ENCODE data around the gene IGFBP7. TPM values are rescaled to one million over a fixed set of nuclear protein-coding genes. Genes with fewer than 3 reads are reported as not detected.

The IGFBP7 gene
- total and polyA plus RNA-seq, 4 donors, result 60.5 to 216 (median 205) TPM

DNA sequence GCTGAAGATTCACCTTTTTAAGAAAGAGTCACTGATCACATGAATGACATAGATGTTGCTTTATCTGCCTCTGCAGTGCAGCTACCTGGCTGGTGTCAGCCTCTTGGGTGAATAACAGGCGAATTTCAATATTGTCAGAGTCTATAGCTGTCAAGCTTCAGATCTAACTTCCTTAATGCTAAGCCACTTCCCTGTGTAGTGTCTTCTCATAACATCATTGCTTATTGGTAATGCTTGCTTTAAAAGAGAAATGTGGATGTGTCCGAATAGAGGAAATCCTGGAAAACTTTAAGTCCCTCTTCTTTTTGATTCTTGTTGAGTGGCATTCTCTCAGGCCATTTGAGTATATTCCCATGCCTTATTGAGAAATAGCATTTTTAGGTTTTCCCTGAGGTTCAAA is 7.3 kb upstream of the IGFBP7 start:
- peaks cover 0 to 1% (median 0%) of the 10 kb centered on the region in 4 donors for H3K9me3 ChIP-seq (ENCODE audit: control insufficient read depth in 4 of 4, low read length in 3 of 4)
- peaks cover 0 to 11% (median 0%) of the 10 kb centered on the region in 4 donors for H3K27me3 ChIP-seq (ENCODE audit: control insufficient read depth in 4 of 4, insufficient read depth in 4 of 4, low read length in 3 of 4)
- H3K36me3 ChIP-seq (ENCODE audit: control insufficient read depth in 4 of 4, insufficient read depth in 3 of 4, low read depth in 1 of 4, low read length in 3 of 4), result no peaks in the 10 kb centered on the region
- no peak for DNase-seq (ENCODE audit: low spot score)
- H3K9ac ChIP-seq (ENCODE audit: low read depth in 1 of 2, low read length in 2 of 2), result no peak overlapping the region
- H3K4me3 ChIP-seq (ENCODE audit: low read depth in 1 of 3, low read length in 3 of 3), result no peak overlapping the region
- peaks cover 0 to 2% (median 0%) of the 10 kb centered on the region in 4 donors for H3K4me1 ChIP-seq (ENCODE audit: control insufficient read depth in 4 of 4, insufficient read depth in 4 of 4, low read length in 3 of 4)
- no peak overlapping the region for H3K27ac ChIP-seq (ENCODE audit: low read depth in 1 of 2, low read length in 2 of 2)
- TF ChIP-seq RXRA (IDR thresholded peaks at IDR 0.05) (no peak), TAF1 (conservative IDR thresholded peaks at IDR 0.05) (no peak), ATF3 (IDR thresholded peaks at IDR 0.05) (no peak), YY1 (IDR thresholded peaks at IDR 0.05) (no peak), HNF4G (IDR thresholded peaks at IDR 0.05) (no peak), ZBTB33 (IDR thresholded peaks at IDR 0.05) (no peak), RAD21 (IDR thresholded peaks at IDR 0.05) (no peak), SP1 (IDR thresholded peaks at IDR 0.05) (no peak), HNF4A (conservative IDR thresholded peaks at IDR 0.05) (no peak), EGR1 (IDR thresholded peaks at IDR 0.05; ENCODE audit: low read depth in 2 of 2) (no peak), JUND (IDR thresholded peaks at IDR 0.05) (no peak), FOXA2 (IDR thresholded peaks at IDR 0.05) (no peak), GABPA (IDR thresholded peaks at IDR 0.05 in 1 of 2, conservative IDR thresholded peaks at IDR 0.05 in 1 of 2) (no peak), NR2F2 (IDR thresholded peaks at IDR 0.05) (no peak)
- TF ChIP-seq, protein P1, sequence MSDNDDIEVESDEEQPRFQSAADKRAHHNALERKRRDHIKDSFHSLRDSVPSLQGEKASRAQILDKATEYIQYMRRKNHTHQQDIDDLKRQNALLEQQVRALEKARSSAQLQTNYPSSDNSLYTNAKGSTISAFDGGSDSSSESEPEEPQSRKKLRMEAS (IDR thresholded peaks at IDR 0.05), result no peak
- TF ChIP-seq, protein P2, sequence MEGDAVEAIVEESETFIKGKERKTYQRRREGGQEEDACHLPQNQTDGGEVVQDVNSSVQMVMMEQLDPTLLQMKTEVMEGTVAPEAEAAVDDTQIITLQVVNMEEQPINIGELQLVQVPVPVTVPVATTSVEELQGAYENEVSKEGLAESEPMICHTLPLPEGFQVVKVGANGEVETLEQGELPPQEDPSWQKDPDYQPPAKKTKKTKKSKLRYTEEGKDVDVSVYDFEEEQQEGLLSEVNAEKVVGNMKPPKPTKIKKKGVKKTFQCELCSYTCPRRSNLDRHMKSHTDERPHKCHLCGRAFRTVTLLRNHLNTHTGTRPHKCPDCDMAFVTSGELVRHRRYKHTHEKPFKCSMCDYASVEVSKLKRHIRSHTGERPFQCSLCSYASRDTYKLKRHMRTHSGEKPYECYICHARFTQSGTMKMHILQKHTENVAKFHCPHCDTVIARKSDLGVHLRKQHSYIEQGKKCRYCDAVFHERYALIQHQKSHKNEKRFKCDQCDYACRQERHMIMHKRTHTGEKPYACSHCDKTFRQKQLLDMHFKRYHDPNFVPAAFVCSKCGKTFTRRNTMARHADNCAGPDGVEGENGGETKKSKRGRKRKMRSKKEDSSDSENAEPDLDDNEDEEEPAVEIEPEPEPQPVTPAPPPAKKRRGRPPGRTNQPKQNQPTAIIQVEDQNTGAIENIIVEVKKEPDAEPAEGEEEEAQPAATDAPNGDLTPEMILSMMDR (IDR thresholded peaks at IDR 0.05; ENCODE audit: low read depth, low read length, missing input control), result no peak
- TF ChIP-seq, protein P3, sequence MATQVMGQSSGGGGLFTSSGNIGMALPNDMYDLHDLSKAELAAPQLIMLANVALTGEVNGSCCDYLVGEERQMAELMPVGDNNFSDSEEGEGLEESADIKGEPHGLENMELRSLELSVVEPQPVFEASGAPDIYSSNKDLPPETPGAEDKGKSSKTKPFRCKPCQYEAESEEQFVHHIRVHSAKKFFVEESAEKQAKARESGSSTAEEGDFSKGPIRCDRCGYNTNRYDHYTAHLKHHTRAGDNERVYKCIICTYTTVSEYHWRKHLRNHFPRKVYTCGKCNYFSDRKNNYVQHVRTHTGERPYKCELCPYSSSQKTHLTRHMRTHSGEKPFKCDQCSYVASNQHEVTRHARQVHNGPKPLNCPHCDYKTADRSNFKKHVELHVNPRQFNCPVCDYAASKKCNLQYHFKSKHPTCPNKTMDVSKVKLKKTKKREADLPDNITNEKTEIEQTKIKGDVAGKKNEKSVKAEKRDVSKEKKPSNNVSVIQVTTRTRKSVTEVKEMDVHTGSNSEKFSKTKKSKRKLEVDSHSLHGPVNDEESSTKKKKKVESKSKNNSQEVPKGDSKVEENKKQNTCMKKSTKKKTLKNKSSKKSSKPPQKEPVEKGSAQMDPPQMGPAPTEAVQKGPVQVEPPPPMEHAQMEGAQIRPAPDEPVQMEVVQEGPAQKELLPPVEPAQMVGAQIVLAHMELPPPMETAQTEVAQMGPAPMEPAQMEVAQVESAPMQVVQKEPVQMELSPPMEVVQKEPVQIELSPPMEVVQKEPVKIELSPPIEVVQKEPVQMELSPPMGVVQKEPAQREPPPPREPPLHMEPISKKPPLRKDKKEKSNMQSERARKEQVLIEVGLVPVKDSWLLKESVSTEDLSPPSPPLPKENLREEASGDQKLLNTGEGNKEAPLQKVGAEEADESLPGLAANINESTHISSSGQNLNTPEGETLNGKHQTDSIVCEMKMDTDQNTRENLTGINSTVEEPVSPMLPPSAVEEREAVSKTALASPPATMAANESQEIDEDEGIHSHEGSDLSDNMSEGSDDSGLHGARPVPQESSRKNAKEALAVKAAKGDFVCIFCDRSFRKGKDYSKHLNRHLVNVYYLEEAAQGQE (IDR thresholded peaks at IDR 0.05), result no peak
- 55% methylated on average over 2 of the region's 2 CpGs for WGBS

Data from liver (tissue), 9 donors.